Neuronal stem cell (in vitro differentiated cells): Measurements from ENCODE around the gene ANGPTL2.
A peak's percentile ranks its signal among the peaks of the same experiment; 100 is the strongest.

Experiments used
- DNase-seq: peaks from one replicate; pipeline ENCODE4 v3.0.0-alpha.2; 2013; ENCODE audit warnings: low spot score
- H2AFZ ChIP-seq: one replicate; pipeline ENCODE4 v1.6.1; 2013; ENCODE audit warnings: mild to moderate bottlenecking, low read length, inconsistent platforms
- H2AK5ac ChIP-seq: 2 replicates; pipeline ENCODE4 v1.6.1; 2013; ENCODE audit warnings: low read depth, mild to moderate bottlenecking, inconsistent platforms, low read length, moderate library complexity, mixed read lengths
- H2BK120ac ChIP-seq: 2 replicates; pipeline ENCODE4 v1.6.1; 2013; ENCODE audit warnings: low read depth, mild to moderate bottlenecking, inconsistent platforms, low read length, moderate library complexity, mixed read lengths
- H2BK12ac ChIP-seq: one replicate; pipeline ENCODE4 v1.6.1; 2013; ENCODE audit warnings: low read length, inconsistent platforms
- H2BK15ac ChIP-seq: 2 replicates; pipeline ENCODE4 v1.6.1; 2013; ENCODE audit warnings: mild to moderate bottlenecking, low read length, inconsistent platforms, mixed read lengths
- H2BK5ac ChIP-seq: one replicate; pipeline ENCODE4 v1.6.1; 2013; ENCODE audit warnings: inconsistent platforms, mild to moderate bottlenecking, low read length, moderate library complexity
- H3K14ac ChIP-seq: one replicate; pipeline ENCODE4 v1.6.1; 2013; ENCODE audit warnings: low read length, inconsistent platforms
- H3K18ac ChIP-seq: 2 replicates; pipeline ENCODE4 v1.6.1; 2013; ENCODE audit warnings: low read length, inconsistent platforms
- H3K23ac ChIP-seq: 2 replicates; pipeline ENCODE4 v1.6.1; 2013; ENCODE audit warnings: low read depth, mild to moderate bottlenecking, mixed read lengths, low read length, inconsistent platforms; ENCODE audit not compliant: poor library complexity
- H3K27ac ChIP-seq: replicated peaks from 3 replicates; pipeline ENCODE4 v1.5.1; 2013; ENCODE audit warnings: low read length, inconsistent platforms
- H3K27me3 ChIP-seq, 3 experiments: 2 replicates each; pipeline ENCODE4 v1.6.1; 2013; ENCODE audit warnings: low read length in 3 of 3, mild to moderate bottlenecking in 2 of 3, inconsistent platforms in 1 of 3, low read depth in 1 of 3, mixed read lengths in 1 of 3, moderate library complexity in 1 of 3; ENCODE audit not compliant: control insufficient read depth in 3 of 3, insufficient read depth in 3 of 3
- H3K36me3 ChIP-seq, 2 donors: replicated peaks in 1 of 2; 2 replicates each; pipeline ENCODE4 v1.6.1; 2013; ENCODE audit warnings: low read length in 2 of 2; ENCODE audit not compliant: control insufficient read depth in 2 of 2, insufficient read depth in 2 of 2
- H3K4ac ChIP-seq: 2 replicates; pipeline ENCODE4 v1.6.1; 2013; ENCODE audit warnings: inconsistent platforms, mild to moderate bottlenecking, low read length, moderate library complexity
- H3K4me1 ChIP-seq, 2 donors: 1 replicate in 1 of 2; 2 replicates in 1 of 2; pipeline ENCODE4 v1.6.1; 2013; ENCODE audit warnings: low read length in 2 of 2, low read depth in 1 of 2; ENCODE audit not compliant: control insufficient read depth in 2 of 2, insufficient read depth in 1 of 2
- H3K4me2 ChIP-seq: one replicate; pipeline ENCODE4 v1.6.1; 2013; ENCODE audit warnings: mild to moderate bottlenecking, low read length, inconsistent platforms; ENCODE audit not compliant: insufficient read depth, poor library complexity, severe bottlenecking
- H3K4me3 ChIP-seq, 2 donors: 2 replicates each; pipeline ENCODE4 v1.5.1; 2013; ENCODE audit warnings: low read length in 2 of 2, mild to moderate bottlenecking in 2 of 2, inconsistent platforms in 1 of 2, moderate library complexity in 1 of 2
- H3K79me1 ChIP-seq: one replicate; pipeline ENCODE4 v1.6.1; 2013; ENCODE audit warnings: low read depth, mild to moderate bottlenecking, inconsistent platforms, low read length, moderate library complexity
- H3K9ac ChIP-seq: one replicate; pipeline ENCODE4 v1.6.1; 2013; ENCODE audit warnings: mild to moderate bottlenecking, low read depth, low read length, inconsistent platforms; ENCODE audit not compliant: poor library complexity
- H3K9me3 ChIP-seq, 2 donors: replicated peaks in 1 of 2; 2 replicates each; pipeline versions ENCODE3 to v1.6.1; 2013; ENCODE audit warnings: low read length in 2 of 2, mild to moderate bottlenecking in 2 of 2, inconsistent platforms in 1 of 2, low read depth in 1 of 2, mixed read lengths in 1 of 2, moderate library complexity in 1 of 2; ENCODE audit not compliant: control insufficient read depth in 2 of 2, insufficient read depth in 1 of 2
- H4K8ac ChIP-seq: one replicate; pipeline ENCODE4 v1.6.1; 2013; ENCODE audit warnings: low read depth, mild to moderate bottlenecking, inconsistent platforms, low read length, moderate library complexity
- H4K91ac ChIP-seq: one replicate; pipeline ENCODE4 v1.6.1; 2013; ENCODE audit warnings: low read length, low read depth, mild to moderate bottlenecking, inconsistent platforms; ENCODE audit not compliant: poor library complexity
- WGBS, 2 donors: extraction: QIAGEN DNeasy Blood & Tissue Kit; methylation state at CpG; one replicate each; pipeline ENCODE4 v1.1.7; 2013; ENCODE audit warnings: missing lambda C conversion rate in 2 of 2, mixed read lengths in 1 of 2; ENCODE audit not compliant: insufficient read length in 2 of 2, insufficient replicate concordance in 1 of 2; ENCODE audit errors: extremely low coverage in 2 of 2; 5-methylcytosine and 5-hydroxymethylcytosine counted together

Gene ANGPTL2

DNA sequence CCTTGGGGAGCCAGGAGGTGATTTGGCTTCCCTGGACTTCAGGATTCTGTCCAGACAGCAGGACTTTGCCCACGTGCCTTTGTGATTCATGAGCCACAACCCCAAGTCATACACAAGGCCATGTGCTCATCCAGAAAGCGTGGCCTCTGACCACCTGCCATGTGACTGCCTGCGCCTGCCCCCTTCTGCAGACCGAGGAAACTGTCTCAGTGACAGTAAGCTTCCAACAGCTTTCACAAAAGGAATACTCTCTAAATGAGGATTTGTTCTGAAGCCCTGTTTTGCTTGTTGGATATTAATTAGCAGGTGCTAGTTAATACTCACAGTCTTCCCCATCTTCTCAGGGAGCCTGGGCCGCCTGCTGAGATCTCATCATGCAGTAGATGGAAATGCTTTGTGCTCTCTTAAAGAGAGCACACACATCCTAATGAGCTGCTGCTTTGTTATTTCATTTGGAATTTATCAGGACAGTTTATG is 36.9 kb upstream of the ANGPTL2 start:
- no peak overlapping the region for H3K9ac ChIP-seq
- peaks cover 3% of the 10 kb centered on the region for H3K79me1 ChIP-seq
- H4K8ac ChIP-seq = no peak overlapping the region
- H3K4me2 ChIP-seq = no peak overlapping the region
- H3K27ac ChIP-seq = no peak overlapping the region
- no peaks in the 10 kb centered on the region for H3K27me3 ChIP-seq
- no peak overlapping the region for H3K4ac ChIP-seq
- H3K18ac ChIP-seq = peak overlapping the region; percentile 50
- H2BK120ac ChIP-seq = no peak overlapping the region
- H3K36me3 ChIP-seq = no peaks in the 10 kb centered on the region
- no peak overlapping the region for H3K23ac ChIP-seq
- H2BK15ac ChIP-seq = no peak overlapping the region
- no peak overlapping the region for H3K14ac ChIP-seq
- H2AK5ac ChIP-seq = no peak overlapping the region
- no peak overlapping the region for H2BK5ac ChIP-seq
- no CpG with 5 or more reads among the region's 5 CpGs for WGBS, 2 donors
- peaks cover 4 to 17% of the 10 kb centered on the region in 2 donors for H3K4me1 ChIP-seq
- H3K9me3 ChIP-seq = no peaks in the 10 kb centered on the region
- H2AFZ ChIP-seq = peak overlapping the region; percentile 74
- DNase-seq = peak; percentile 21
- no peak overlapping the region for H4K91ac ChIP-seq
- H2BK12ac ChIP-seq = no peak overlapping the region
- no peak overlapping the region for H3K4me3 ChIP-seq

DNA sequence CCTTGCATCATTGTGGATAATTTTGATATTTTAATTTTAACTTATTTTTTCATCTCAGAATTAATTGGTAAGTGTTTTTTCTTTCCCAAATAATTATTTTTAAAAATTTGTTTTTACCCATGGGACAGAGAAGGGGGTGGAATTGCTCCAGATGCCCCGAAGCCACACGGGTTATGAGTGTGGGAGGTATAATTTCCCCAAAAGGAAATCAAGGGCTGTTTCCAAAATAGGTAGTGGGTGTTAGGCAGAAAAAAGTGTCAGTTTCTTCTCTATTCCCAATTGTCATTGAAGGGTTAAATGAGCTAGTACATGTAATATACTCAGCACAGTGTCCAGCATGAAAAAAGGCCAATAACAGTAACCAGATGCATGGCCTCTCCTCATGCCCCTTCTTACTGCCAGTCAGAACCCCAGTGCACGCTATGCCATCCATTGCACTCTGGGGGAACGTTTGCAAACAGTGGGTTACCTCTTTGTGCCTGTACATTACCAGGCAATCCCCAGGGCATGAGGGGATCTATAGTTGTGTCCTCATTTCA is 36.4 kb upstream of the ANGPTL2 start:
- Histone ChIP-seq H3K23ac (no peak overlapping the region), H2BK120ac (no peak overlapping the region), H3K9me3 (no peaks in the 10 kb centered on the region), H2BK12ac (no peak overlapping the region), H2BK15ac (no peak overlapping the region), H4K91ac (no peak overlapping the region), H2AK5ac (no peak overlapping the region), H3K18ac (peak overlapping the region; percentile 50), H3K27me3 (no peaks in the 10 kb centered on the region), H3K4me3 (no peak overlapping the region), H4K8ac (no peak overlapping the region), H3K4me1 (peaks cover 4 to 17% of the 10 kb centered on the region in 2 donors), H3K4me2 (no peak overlapping the region), H3K79me1 (peaks cover 3% of the 10 kb centered on the region), H3K9ac (no peak overlapping the region), H2AFZ (peak overlapping the region; percentile 74), H3K36me3 (no peaks in the 10 kb centered on the region), H3K27ac (no peak overlapping the region), H3K4ac (no peak overlapping the region), H2BK5ac (no peak overlapping the region), H3K14ac (no peak overlapping the region)
- WGBS, 2 donors = no CpG with 5 or more reads among the region's 4 CpGs
- DNase-seq = no peak

- Histone ChIP-seq H3K18ac (peak overlapping the region; percentile 68), H3K36me3 (no peaks in the 10 kb centered on the region), H3K9me3 (no peaks in the 10 kb centered on the region), H3K9ac (no peak overlapping the region), H3K4ac (no peak overlapping the region), H3K23ac (no peak overlapping the region), H3K27me3 (no peaks in the 10 kb centered on the region), H2BK15ac (no peak overlapping the region), H3K4me3 (no peak overlapping the region), H3K14ac (no peak overlapping the region), H2BK120ac (no peak overlapping the region), H3K79me1 (no peaks in the 10 kb centered on the region), H4K91ac (no peak overlapping the region), H2AK5ac (no peak overlapping the region), H3K4me2 (no peak overlapping the region), H2BK12ac (no peak overlapping the region), H4K8ac (no peak overlapping the region), H3K27ac (no peak overlapping the region), H2BK5ac (no peak overlapping the region), H3K4me1 (peaks cover 4 to 12% of the 10 kb centered on the region in 2 donors), H2AFZ (no peak overlapping the region)
- WGBS, 2 donors = no CpG with 5 or more reads among the region's 5 CpGs
- no peak for DNase-seq
Observed at GRCh38 chr9:127155314-127155960, 33.0 kb upstream of the ANGPTL2 start.

GRCh38 chr9:127154390-127155191 is 32.2 kb upstream of the ANGPTL2 start:
- Histone ChIP-seq H2BK15ac (no peak overlapping the region), H3K4me2 (no peak overlapping the region), H3K18ac (no peak overlapping the region), H3K27ac (no peak overlapping the region), H4K91ac (no peak overlapping the region), H2BK120ac (no peak overlapping the region), H3K4me1 (peaks cover 4 to 7% of the 10 kb centered on the region in 2 donors), H3K9me3 (no peaks in the 10 kb centered on the region), H2BK12ac (no peak overlapping the region), H3K79me1 (no peaks in the 10 kb centered on the region), H2AFZ (no peak overlapping the region), H2AK5ac (no peak overlapping the region), H3K27me3 (no peaks in the 10 kb centered on the region), H3K4me3 (no peak overlapping the region), H3K23ac (peak overlapping the region; percentile 20), H2BK5ac (no peak overlapping the region), H3K4ac (no peak overlapping the region), H4K8ac (no peak overlapping the region), H3K9ac (no peak overlapping the region), H3K14ac (no peak overlapping the region), H3K36me3 (no peaks in the 10 kb centered on the region)
- DNase-seq = no peak
- WGBS, 2 donors = no CpG with 5 or more reads among the region's 13 CpGs
